Esophagus squamous epithelium (tissue), 5 donors: ENCODE measurements around the gene GABBR1. TPM values are rescaled to one million over a fixed set of nuclear protein-coding genes. Genes with fewer than 3 reads are reported as not detected.

ENCODE experiments used
- DNase-seq: peaks from one replicate; lab custom pipeline; 2025; lab: John Stamatoyannopoulos, UW
- H3K27ac ChIP-seq, 4 donors: fragments of 200-600 bp; sonication (generic); one replicate each; pipeline ENCODE4 v1.5.1; 2016 to 2019; ENCODE audit warnings: mild to moderate bottlenecking in 1 of 4
- H3K27me3 ChIP-seq, 4 donors: fragments of 200-600 bp; sonication (generic); 1 replicate in 3 of 4; 2 replicates in 1 of 4; pipeline versions ENCODE4 v1.5.1 to v1.6.0; 2017 to 2021; ENCODE audit warnings: antibody characterized with exemption in 1 of 4
- H3K36me3 ChIP-seq, 3 donors: fragments of 200-600 bp; sonication (generic); one replicate each; pipeline ENCODE4 v1.5.1; 2016 to 2019
- H3K4me1 ChIP-seq, 3 donors: fragments of 200-600 bp; sonication (generic); one replicate each; pipeline ENCODE4 v1.5.1; 2017 to 2019
- H3K4me3 ChIP-seq, 4 donors: fragments of 200-600 bp; sonication (generic); 1 replicate in 3 of 4; 2 replicates in 1 of 4; pipeline ENCODE4 v1.5.1; 2016 to 2019; ENCODE audit warnings: mild to moderate bottlenecking in 2 of 4, moderate library complexity in 1 of 4
- H3K9me3 ChIP-seq, 3 donors: fragments of 200-600 bp; sonication (generic); one replicate each; pipeline ENCODE4 v1.5.1; 2016 to 2019
- POLR2A ChIP-seq, 4 donors: fragments of 450-650 bp; IDR thresholded peaks; one replicate each; pipeline ENCODE4 v1.6.1; 2017; ENCODE audit warnings: antibody characterized with exemption in 4 of 4, mild to moderate bottlenecking in 4 of 4, moderate library complexity in 3 of 4
- WGBS, 2 donors: methylation state at CpG; one replicate each; pipeline ENCODE4 v1.1.5; 2018; 5-methylcytosine and 5-hydroxymethylcytosine counted together
- intact Hi-C: fragments of 100-400 bp; cut with DNase I; formaldehyde crosslinking; loops from one replicate; pipeline ENCODE4 v1.15.0; 2022
- total RNA-seq, 4 donors: library from RNA; depleted of rRNA; stranded (reverse); fragments of >200 nt; gene quantifications; one replicate each; pipeline ENCODE4 v1.1.0, GENCODE V29; 2016
- TF ChIP-seq, protein P1 (sequence below), 6 experiments: fragments of 450-650 bp in 4 of 6; fragments of 200-600 bp in 2 of 6; sonication (generic) in 2 of 6; IDR thresholded peaks; one replicate each; pipeline ENCODE4 v1.5.1; 2016 to 2019; ENCODE audit warnings: antibody characterized with exemption in 6 of 6, mild to moderate bottlenecking in 4 of 6, moderate library complexity in 4 of 6
- donor health status: DM: yes; HTN: yes; CAD: no.

The GABBR1 gene
- total RNA-seq, 4 donors from 2014 or later, result 4.1 to 19.5 (median 8.5) TPM

DNA sequence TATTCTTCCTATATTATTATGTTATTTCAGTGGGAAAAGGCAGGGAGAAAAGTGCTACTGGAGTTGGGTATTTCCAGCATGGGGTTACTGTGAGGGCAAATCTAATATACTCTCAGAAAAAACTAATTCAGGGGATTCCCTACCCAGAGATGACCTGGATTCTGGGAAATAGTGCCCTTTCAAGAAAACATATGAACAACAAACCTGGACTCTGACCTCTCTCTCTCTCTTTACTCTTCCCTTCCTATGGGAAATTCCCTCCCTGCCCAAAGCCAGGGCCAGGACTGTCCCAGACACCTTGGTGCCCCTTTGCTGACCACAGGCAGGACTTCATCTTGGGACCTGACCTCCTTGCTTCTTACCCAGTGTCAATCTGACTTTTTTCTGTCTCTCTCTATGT lies 71.9 kb downstream of the GABBR1 start:
- intact Hi-C loops, result no loop called here
- Histone ChIP-seq H3K27me3 (peaks cover 0 to 20% (median 0%) of the 10 kb centered on the region in 4 donors), H3K27ac (no peak overlapping the region), H3K36me3 (no peaks in the 10 kb centered on the region), H3K4me1 (peaks cover 0 to 15% (median 0%) of the 10 kb centered on the region in 3 donors), H3K4me3 (no peak overlapping the region), H3K9me3 (no peaks in the 10 kb centered on the region)
- TF ChIP-seq, protein P1, sequence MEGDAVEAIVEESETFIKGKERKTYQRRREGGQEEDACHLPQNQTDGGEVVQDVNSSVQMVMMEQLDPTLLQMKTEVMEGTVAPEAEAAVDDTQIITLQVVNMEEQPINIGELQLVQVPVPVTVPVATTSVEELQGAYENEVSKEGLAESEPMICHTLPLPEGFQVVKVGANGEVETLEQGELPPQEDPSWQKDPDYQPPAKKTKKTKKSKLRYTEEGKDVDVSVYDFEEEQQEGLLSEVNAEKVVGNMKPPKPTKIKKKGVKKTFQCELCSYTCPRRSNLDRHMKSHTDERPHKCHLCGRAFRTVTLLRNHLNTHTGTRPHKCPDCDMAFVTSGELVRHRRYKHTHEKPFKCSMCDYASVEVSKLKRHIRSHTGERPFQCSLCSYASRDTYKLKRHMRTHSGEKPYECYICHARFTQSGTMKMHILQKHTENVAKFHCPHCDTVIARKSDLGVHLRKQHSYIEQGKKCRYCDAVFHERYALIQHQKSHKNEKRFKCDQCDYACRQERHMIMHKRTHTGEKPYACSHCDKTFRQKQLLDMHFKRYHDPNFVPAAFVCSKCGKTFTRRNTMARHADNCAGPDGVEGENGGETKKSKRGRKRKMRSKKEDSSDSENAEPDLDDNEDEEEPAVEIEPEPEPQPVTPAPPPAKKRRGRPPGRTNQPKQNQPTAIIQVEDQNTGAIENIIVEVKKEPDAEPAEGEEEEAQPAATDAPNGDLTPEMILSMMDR (IDR thresholded peaks at IDR 0.05), result no peak
- no peak for TF ChIP-seq POLR2A (IDR thresholded peaks at IDR 0.05)
- no peak for DNase-seq

DNA sequence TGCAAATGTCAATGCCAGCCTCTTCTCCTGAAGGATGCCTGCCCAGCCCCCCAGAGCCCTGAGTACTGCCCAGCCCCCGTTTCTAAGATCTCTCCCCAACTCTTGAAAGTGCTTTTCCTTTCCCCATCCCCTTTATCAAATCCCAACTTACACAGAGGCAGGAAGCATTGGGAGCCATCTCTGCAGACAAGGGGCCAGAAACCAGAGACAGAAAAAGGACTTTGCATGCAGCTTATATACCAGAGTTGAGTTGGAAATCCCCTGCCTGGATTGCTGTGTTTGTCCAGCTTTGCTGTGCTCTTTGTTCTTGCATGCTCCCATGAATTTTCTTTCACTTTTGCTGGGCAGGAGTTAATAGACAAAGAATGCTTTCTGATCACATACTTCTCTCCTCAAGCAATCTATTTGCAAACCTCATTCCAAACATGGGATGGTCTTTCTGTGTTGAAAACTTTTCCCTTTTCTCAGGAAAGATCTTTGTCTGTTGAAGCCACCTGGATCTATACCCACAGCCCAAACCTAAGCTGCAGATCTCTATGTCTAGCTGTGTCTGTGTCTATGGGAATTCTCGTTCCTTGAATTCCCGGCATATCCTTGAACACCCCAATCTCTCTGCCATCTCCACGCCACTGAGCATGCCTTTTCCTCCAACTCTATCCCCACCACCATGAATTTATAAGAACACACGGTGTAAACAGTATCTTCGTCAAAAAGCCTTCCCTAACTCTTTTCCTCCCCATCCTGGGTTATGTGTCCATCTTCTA lies 73.3 kb downstream of the GABBR1 start, which contains the start of gene UBD:
UBD (minus strand) TSS at position 209 of the 764 bp plus-strand sequence; CDS start at position 178, 31 bp downstream.
- H3K27me3 ChIP-seq, result peaks cover 0 to 30% (median 0%) of the 10 kb centered on the region in 4 donors
- H3K27ac ChIP-seq, result no peak within 1 kb of the TSS

DNA sequence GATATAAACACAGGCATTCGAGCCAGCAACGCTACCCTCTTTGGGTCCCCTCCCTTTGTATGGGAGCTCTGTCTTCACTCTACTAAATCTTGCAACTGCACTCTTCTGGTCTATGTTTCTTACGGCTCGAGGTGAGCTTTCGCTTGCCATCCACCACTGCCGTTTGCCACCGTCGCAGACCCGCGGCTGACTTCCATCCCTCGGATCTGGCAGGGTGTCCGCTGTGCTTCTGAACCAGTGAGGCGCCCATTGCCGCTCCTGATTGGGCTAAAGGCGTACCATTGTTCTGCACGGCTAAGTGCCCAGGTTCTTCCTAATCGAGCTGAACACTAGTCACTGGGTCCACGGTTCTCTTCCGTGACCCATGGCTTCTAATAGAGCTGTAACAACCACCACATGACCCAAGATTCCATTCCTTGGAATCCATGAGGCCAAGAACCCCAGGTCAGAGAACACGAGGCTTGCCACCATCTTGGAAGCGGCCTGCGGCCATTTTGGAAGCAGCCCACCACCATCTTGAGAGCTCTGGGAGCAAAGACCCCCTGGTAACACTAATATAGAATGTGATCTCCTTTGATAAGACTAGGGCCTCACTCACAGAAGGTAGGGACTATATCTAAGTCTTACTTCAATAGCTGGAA lies 74.4 kb downstream of the GABBR1 start:
- intact Hi-C loops, result no loop called here
- no peak overlapping the region for H3K27ac ChIP-seq
- DNase-seq, result no peak
- H3K36me3 ChIP-seq, result no peaks in the 10 kb centered on the region
- H3K9me3 ChIP-seq, result no peaks in the 10 kb centered on the region
- 92 to 95% methylated on average over 13 to 15 of the region's 22 CpGs for WGBS, 2 donors
- no peak for TF ChIP-seq POLR2A (IDR thresholded peaks at IDR 0.05)
- TF ChIP-seq, protein P1 (IDR thresholded peaks at IDR 0.05), result no peak
- H3K4me1 ChIP-seq, result peaks cover 1 to 21% (median 5%) of the 10 kb centered on the region in 3 donors
- no peak overlapping the region for H3K4me3 ChIP-seq
- peaks cover 0 to 42% (median 0%) of the 10 kb centered on the region in 4 donors for H3K27me3 ChIP-seq

More for the DNA sequence above, 73.3 kb downstream of the GABBR1 start, which contains the start of gene UBD:
- no peak for DNase-seq
- no peaks in the 10 kb centered on the region for H3K36me3 ChIP-seq
- intact Hi-C loops, result no loop called here
- TF ChIP-seq, protein P1 (IDR thresholded peaks at IDR 0.05), result no peak
- TF ChIP-seq POLR2A (IDR thresholded peaks at IDR 0.05), result no peak
- peaks cover 0 to 15% (median 0%) of the 10 kb centered on the region in 3 donors for H3K4me1 ChIP-seq
- H3K9me3 ChIP-seq, result no peaks in the 10 kb centered on the region
- no peak within 1 kb of the TSS for H3K4me3 ChIP-seq
- 35 to 69% methylated on average over 6 of the region's 6 CpGs for WGBS, 2 donors

DNA sequence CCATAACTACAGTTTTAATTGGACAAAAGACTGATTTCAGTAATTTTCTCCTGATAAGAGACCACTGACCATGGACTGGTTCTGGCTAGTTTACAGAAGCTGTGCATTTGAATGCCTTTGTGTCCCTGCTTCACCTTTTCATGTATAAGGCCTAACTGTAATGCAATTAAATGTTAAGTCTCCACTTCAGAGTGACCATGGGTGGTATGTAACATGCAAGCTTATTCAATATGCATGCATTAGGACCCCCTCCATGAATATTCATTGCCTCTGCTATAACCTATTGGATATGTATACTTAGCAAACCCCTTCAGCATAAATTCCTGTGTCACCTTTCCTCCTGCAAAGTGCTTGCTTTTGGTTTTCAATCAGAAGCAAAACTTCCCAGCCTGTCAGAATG lies 75.7 kb downstream of the GABBR1 start:
- Histone ChIP-seq H3K27ac (no peak overlapping the region), H3K4me3 (no peak overlapping the region), H3K4me1 (peaks cover 10 to 30% (median 12%) of the 10 kb centered on the region in 3 donors), H3K9me3 (no peaks in the 10 kb centered on the region), H3K27me3 (peaks cover 0 to 51% (median 0%) of the 10 kb centered on the region in 4 donors), H3K36me3 (no peaks in the 10 kb centered on the region)
- intact Hi-C loops, result no loop called here
- TF ChIP-seq, protein P1 (IDR thresholded peaks at IDR 0.05), result no peak
- no peak for TF ChIP-seq POLR2A (IDR thresholded peaks at IDR 0.05)
- no peak for DNase-seq

DNA sequence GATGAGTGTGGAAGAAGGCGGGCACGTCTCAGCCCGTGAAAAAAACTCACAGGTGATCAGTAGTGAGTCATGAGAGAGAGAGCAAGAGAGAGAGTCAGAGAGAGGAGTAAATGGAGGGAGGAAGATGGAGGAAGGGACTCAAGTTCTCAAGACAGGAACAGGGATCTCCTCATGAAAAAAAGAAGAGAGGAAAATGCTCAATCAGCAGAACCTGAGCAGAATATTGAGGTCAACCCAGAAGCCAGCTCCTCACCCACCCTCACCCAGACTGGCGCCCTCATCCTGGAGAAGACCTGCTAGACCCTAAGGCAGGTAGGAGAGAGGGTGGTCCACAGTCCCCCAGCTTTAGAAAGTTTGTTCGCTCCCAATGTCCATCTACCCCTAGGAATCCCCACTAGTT lies 78.2 kb downstream of the GABBR1 start:
- peaks cover 10 to 21% (median 12%) of the 10 kb centered on the region in 3 donors for H3K4me1 ChIP-seq
- no peak overlapping the region for H3K27ac ChIP-seq
- WGBS, 2 donors, result 70 to 73% methylated on average over 5 of the region's 5 CpGs
- no peaks in the 10 kb centered on the region for H3K36me3 ChIP-seq
- no peak for DNase-seq
- TF ChIP-seq POLR2A (IDR thresholded peaks at IDR 0.05), result no peak
- TF ChIP-seq, protein P1 (IDR thresholded peaks at IDR 0.05), result no peak
- no peak overlapping the region for H3K4me3 ChIP-seq
- peaks cover 0 to 47% (median 0%) of the 10 kb centered on the region in 4 donors for H3K27me3 ChIP-seq
- intact Hi-C loops, result no loop called here
- no peaks in the 10 kb centered on the region for H3K9me3 ChIP-seq
